ENCODE measurements around the gene TAF4B. TPM values are rescaled to one million over a fixed set of nuclear protein-coding genes. Genes with fewer than 3 reads are reported as not detected.

TAF4B gene
- total RNA-seq, 1 donor from 2014 or later: 3.0 TPM

- intact Hi-C loops (cut with DNase I): no loop called here
- H3K4me1 ChIP-seq: no peaks in the 10 kb centered on the region
- H3K27me3 ChIP-seq: no peaks in the 10 kb centered on the region
- DNase-seq (ENCODE audit: low spot score in 2 of 2): no peak
- H3K4me3 ChIP-seq: no peak overlapping the region
- no peak overlapping the region for H3K27ac ChIP-seq
- no peaks in the 10 kb centered on the region for H3K9me3 ChIP-seq
- TF ChIP-seq, protein P1, sequence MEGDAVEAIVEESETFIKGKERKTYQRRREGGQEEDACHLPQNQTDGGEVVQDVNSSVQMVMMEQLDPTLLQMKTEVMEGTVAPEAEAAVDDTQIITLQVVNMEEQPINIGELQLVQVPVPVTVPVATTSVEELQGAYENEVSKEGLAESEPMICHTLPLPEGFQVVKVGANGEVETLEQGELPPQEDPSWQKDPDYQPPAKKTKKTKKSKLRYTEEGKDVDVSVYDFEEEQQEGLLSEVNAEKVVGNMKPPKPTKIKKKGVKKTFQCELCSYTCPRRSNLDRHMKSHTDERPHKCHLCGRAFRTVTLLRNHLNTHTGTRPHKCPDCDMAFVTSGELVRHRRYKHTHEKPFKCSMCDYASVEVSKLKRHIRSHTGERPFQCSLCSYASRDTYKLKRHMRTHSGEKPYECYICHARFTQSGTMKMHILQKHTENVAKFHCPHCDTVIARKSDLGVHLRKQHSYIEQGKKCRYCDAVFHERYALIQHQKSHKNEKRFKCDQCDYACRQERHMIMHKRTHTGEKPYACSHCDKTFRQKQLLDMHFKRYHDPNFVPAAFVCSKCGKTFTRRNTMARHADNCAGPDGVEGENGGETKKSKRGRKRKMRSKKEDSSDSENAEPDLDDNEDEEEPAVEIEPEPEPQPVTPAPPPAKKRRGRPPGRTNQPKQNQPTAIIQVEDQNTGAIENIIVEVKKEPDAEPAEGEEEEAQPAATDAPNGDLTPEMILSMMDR (IDR thresholded peaks at IDR 0.05): no peak
- H3K36me3 ChIP-seq: no peaks in the 10 kb centered on the region
Observed at GRCh38 chr18:26406854-26407517, 180.7 kb downstream of the TAF4B start.

DNA sequence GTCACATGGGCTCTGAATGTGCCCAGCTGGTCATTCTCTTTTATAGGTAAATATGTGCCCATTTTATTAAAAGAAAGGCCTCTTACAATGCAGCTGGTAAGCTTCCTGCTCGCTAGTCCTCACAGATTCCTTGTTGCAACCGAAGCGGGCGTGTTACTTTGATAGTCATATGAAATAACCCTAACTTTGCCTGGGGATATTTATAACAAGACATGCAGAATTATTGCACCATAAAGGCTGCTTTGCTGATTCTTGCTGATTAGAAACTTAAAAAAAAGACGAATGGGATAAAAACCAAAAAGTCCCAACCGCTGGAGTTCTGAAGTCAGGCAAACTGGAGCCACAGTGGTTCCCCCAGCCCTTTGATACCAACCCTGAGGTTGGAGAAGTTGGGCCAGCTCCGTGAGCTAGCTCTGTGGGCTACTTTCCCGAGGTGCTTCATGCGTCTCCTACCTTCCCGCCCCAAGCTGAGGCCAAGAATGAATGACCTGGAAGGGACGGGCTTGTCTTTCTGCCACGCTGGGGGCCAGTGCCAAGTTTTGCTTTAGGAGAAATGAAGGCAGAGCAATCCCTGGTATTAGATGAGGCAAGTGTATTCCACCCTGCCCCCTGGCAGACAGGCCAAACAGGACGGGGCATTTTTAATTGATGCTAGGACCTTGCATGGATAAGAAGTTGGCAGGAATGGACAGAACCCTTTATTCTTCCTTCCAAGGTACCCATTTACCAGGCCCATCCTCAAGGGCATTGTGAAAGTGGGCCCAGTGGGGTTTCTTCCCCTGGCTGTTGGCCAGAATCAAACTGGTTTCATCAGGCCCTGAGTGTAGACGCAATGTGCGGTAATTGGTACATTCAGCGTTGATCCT, 181.7 kb downstream of the TAF4B start:
- no peak overlapping the region for H3K4me3 ChIP-seq
- DNase-seq (ENCODE audit: low spot score in 2 of 2): no peak
- TF ChIP-seq, protein P1 (IDR thresholded peaks at IDR 0.05): no peak
- no peaks in the 10 kb centered on the region for H3K9me3 ChIP-seq
- no peaks in the 10 kb centered on the region for H3K4me1 ChIP-seq
- H3K36me3 ChIP-seq: no peaks in the 10 kb centered on the region
- intact Hi-C loops (cut with DNase I): no loop called here
- H3K27ac ChIP-seq: no peak overlapping the region
- no peaks in the 10 kb centered on the region for H3K27me3 ChIP-seq

GRCh38 chr18:26409091-26409490, 182.8 kb downstream of the TAF4B start:
- Histone ChIP-seq H3K27me3 (no peaks in the 10 kb centered on the region), H3K36me3 (no peaks in the 10 kb centered on the region), H3K27ac (no peak overlapping the region), H3K4me1 (no peaks in the 10 kb centered on the region), H3K4me3 (no peak overlapping the region), H3K9me3 (no peaks in the 10 kb centered on the region)
- no peak for DNase-seq (ENCODE audit: low spot score in 2 of 2)
- TF ChIP-seq, protein P1 (IDR thresholded peaks at IDR 0.05): no peak
- intact Hi-C loops (cut with DNase I): no loop called here

GRCh38 chr18:26414901-26415440, 188.7 kb downstream of the TAF4B start:
- intact Hi-C loops (cut with DNase I): no loop called here
- TF ChIP-seq, protein P1 (IDR thresholded peaks at IDR 0.05): no peak
- H3K9me3 ChIP-seq: no peaks in the 10 kb centered on the region
- no peak overlapping the region for H3K4me3 ChIP-seq
- H3K27ac ChIP-seq: no peak overlapping the region
- H3K4me1 ChIP-seq: no peaks in the 10 kb centered on the region
- no peak for DNase-seq (ENCODE audit: low spot score in 2 of 2)
- H3K36me3 ChIP-seq: no peaks in the 10 kb centered on the region
- no peaks in the 10 kb centered on the region for H3K27me3 ChIP-seq

DNA sequence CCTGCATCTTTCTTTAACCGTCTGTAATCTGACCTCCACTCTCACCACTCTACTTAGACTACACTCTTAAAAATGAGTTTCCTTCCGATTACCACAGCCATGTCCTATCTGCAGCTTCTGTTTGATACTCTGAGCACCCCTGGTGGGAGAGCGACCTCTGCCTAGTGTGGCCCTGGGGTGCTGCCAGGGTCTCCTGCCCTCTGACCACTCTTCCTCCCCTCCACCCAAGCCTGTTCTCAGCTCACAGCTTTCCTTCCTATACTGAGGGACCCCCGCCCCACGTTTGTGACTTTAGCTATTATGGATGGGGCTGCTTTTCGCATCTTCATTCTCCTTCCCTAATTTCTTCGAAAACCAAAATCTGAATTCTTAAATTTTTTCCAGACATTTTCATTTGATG, 189.4 kb downstream of the TAF4B start:
- intact Hi-C loops (cut with DNase I): no loop called here
- H3K9me3 ChIP-seq: no peaks in the 10 kb centered on the region
- no peak for DNase-seq (ENCODE audit: low spot score in 2 of 2)
- no peaks in the 10 kb centered on the region for H3K27me3 ChIP-seq
- H3K4me1 ChIP-seq: no peaks in the 10 kb centered on the region
- H3K4me3 ChIP-seq: no peak overlapping the region
- H3K36me3 ChIP-seq: no peaks in the 10 kb centered on the region
- TF ChIP-seq, protein P1 (IDR thresholded peaks at IDR 0.05): no peak
- H3K27ac ChIP-seq: no peak overlapping the region
